ENCODE data around the gene IL13RA2. TPM values are rescaled to one million over a fixed set of nuclear protein-coding genes. Genes with fewer than 3 reads are reported as not detected.

IL13RA2 gene
- polyA plus RNA-seq, 2 donors: 0.07 to 0.08 TPM

- 43 to 66% methylated on average over 3 of the region's 3 CpGs for WGBS, 2 donors
- Histone ChIP-seq H3K4me1 (ENCODE audit: control insufficient read depth in 2 of 2, insufficient read depth in 2 of 2, low read length in 1 of 2) (no peaks in the 10 kb centered on the region), H3K27me3 (ENCODE audit: control insufficient read depth in 1 of 2, insufficient read depth in 2 of 2, low read length in 2 of 2) (peaks cover 0 to 3% of the 10 kb centered on the region in 2 donors)
Measured at GRCh38 chrX:115013705-115014104, 3.7 kb downstream of the IL13RA2 start.

GRCh38 chrX:115011428-115011827, 6.0 kb downstream of the IL13RA2 start:
- peaks cover 0 to 3% of the 10 kb centered on the region in 2 donors for H3K27me3 ChIP-seq (ENCODE audit: control insufficient read depth in 1 of 2, insufficient read depth in 2 of 2, low read length in 2 of 2)
- H3K27ac ChIP-seq (ENCODE audit: low read depth in 2 of 2, low read length in 1 of 2): no peak overlapping the region
- 83 to 85% methylated on average over 1 of the region's 1 CpG for WGBS, 2 donors
- no peak overlapping the region for H3K4me3 ChIP-seq (ENCODE audit: low read depth in 1 of 2, low read length in 2 of 2)
- H3K9me3 ChIP-seq (ENCODE audit: control insufficient read depth in 2 of 2, insufficient read depth in 1 of 2, low read depth in 1 of 2, low read length in 1 of 2): no peaks in the 10 kb centered on the region
- no peaks in the 10 kb centered on the region for H3K4me1 ChIP-seq (ENCODE audit: control insufficient read depth in 2 of 2, insufficient read depth in 2 of 2, low read length in 1 of 2)
- H3K36me3 ChIP-seq (ENCODE audit: control insufficient read depth in 2 of 2, insufficient read depth in 2 of 2, low read length in 1 of 2): no peaks in the 10 kb centered on the region

More at GRCh38 chrX:115013705-115014104, 3.7 kb downstream of the IL13RA2 start:
- H3K27ac ChIP-seq (ENCODE audit: low read depth in 2 of 2, low read length in 1 of 2): no peak overlapping the region
- H3K36me3 ChIP-seq (ENCODE audit: control insufficient read depth in 2 of 2, insufficient read depth in 2 of 2, low read length in 1 of 2): no peaks in the 10 kb centered on the region
- no peaks in the 10 kb centered on the region for H3K9me3 ChIP-seq (ENCODE audit: control insufficient read depth in 2 of 2, insufficient read depth in 1 of 2, low read depth in 1 of 2, low read length in 1 of 2)
- no peak overlapping the region for H3K4me3 ChIP-seq (ENCODE audit: low read depth in 1 of 2, low read length in 2 of 2)

- no peaks in the 10 kb centered on the region for H3K4me1 ChIP-seq (ENCODE audit: control insufficient read depth in 2 of 2, insufficient read depth in 2 of 2, low read length in 1 of 2)
- H3K27ac ChIP-seq (ENCODE audit: low read depth in 2 of 2, low read length in 1 of 2): no peak overlapping the region
- no peaks in the 10 kb centered on the region for H3K36me3 ChIP-seq (ENCODE audit: control insufficient read depth in 2 of 2, insufficient read depth in 2 of 2, low read length in 1 of 2)
- 80 to 88% methylated on average over 6 of the region's 6 CpGs for WGBS, 2 donors
- H3K27me3 ChIP-seq (ENCODE audit: control insufficient read depth in 1 of 2, insufficient read depth in 2 of 2, low read length in 2 of 2): peaks cover 0 to 3% of the 10 kb centered on the region in 2 donors
- H3K9me3 ChIP-seq (ENCODE audit: control insufficient read depth in 2 of 2, insufficient read depth in 1 of 2, low read depth in 1 of 2, low read length in 1 of 2): no peaks in the 10 kb centered on the region
- H3K4me3 ChIP-seq (ENCODE audit: low read depth in 1 of 2, low read length in 2 of 2): no peak overlapping the region
Measured at GRCh38 chrX:114999906-115000305, 17.5 kb downstream of the IL13RA2 start.

- H3K36me3 ChIP-seq (ENCODE audit: control insufficient read depth in 2 of 2, insufficient read depth in 2 of 2, low read length in 1 of 2): no peaks in the 10 kb centered on the region
- no peak overlapping the region for H3K27ac ChIP-seq (ENCODE audit: low read depth in 2 of 2, low read length in 1 of 2)
- H3K4me3 ChIP-seq (ENCODE audit: low read depth in 1 of 2, low read length in 2 of 2): no peak overlapping the region
- WGBS, 2 donors: 37 to 55% methylated on average over 2 of the region's 2 CpGs
- H3K27me3 ChIP-seq (ENCODE audit: control insufficient read depth in 1 of 2, insufficient read depth in 2 of 2, low read length in 2 of 2): peaks cover 0 to 3% of the 10 kb centered on the region in 2 donors
- H3K4me1 ChIP-seq (ENCODE audit: control insufficient read depth in 2 of 2, insufficient read depth in 2 of 2, low read length in 1 of 2): no peaks in the 10 kb centered on the region
- H3K9me3 ChIP-seq (ENCODE audit: control insufficient read depth in 2 of 2, insufficient read depth in 1 of 2, low read depth in 1 of 2, low read length in 1 of 2): no peaks in the 10 kb centered on the region
Measured at GRCh38 chrX:114997779-114998178, 19.6 kb downstream of the IL13RA2 start.

GRCh38 chrX:114985967-114986592, 31.3 kb downstream of the IL13RA2 start:
- Histone ChIP-seq H3K9me3 (ENCODE audit: control insufficient read depth in 2 of 2, insufficient read depth in 1 of 2, low read depth in 1 of 2, low read length in 1 of 2) (no peaks in the 10 kb centered on the region), H3K27ac (ENCODE audit: low read depth in 2 of 2, low read length in 1 of 2) (no peak overlapping the region), H3K4me1 (ENCODE audit: control insufficient read depth in 2 of 2, insufficient read depth in 2 of 2, low read length in 1 of 2) (no peaks in the 10 kb centered on the region), H3K27me3 (ENCODE audit: control insufficient read depth in 1 of 2, insufficient read depth in 2 of 2, low read length in 2 of 2) (peaks cover 0 to 8% of the 10 kb centered on the region in 2 donors), H3K4me3 (ENCODE audit: low read depth in 1 of 2, low read length in 2 of 2) (no peak overlapping the region), H3K36me3 (ENCODE audit: control insufficient read depth in 2 of 2, insufficient read depth in 2 of 2, low read length in 1 of 2) (no peaks in the 10 kb centered on the region)
- whole genome bisulfite sequencing, 2 donors: 66 to 77% methylated on average over 5 of the region's 5 CpGs

- WGBS, 2 donors: 45 to 70% methylated on average over 2 of the region's 2 CpGs
- Histone ChIP-seq H3K9me3 (ENCODE audit: control insufficient read depth in 2 of 2, insufficient read depth in 1 of 2, low read depth in 1 of 2, low read length in 1 of 2) (no peaks in the 10 kb centered on the region), H3K4me1 (ENCODE audit: control insufficient read depth in 2 of 2, insufficient read depth in 2 of 2, low read length in 1 of 2) (no peaks in the 10 kb centered on the region), H3K36me3 (ENCODE audit: control insufficient read depth in 2 of 2, insufficient read depth in 2 of 2, low read length in 1 of 2) (no peaks in the 10 kb centered on the region), H3K27me3 (ENCODE audit: control insufficient read depth in 1 of 2, insufficient read depth in 2 of 2, low read length in 2 of 2) (peaks cover 0 to 4% of the 10 kb centered on the region in 2 donors), H3K4me3 (ENCODE audit: low read depth in 1 of 2, low read length in 2 of 2) (no peak overlapping the region), H3K27ac (ENCODE audit: low read depth in 2 of 2, low read length in 1 of 2) (no peak overlapping the region)
Measured at GRCh38 chrX:114976292-114976691, 41.1 kb downstream of the IL13RA2 start.

GRCh38 chrX:114973013-114973412, 44.4 kb downstream of the IL13RA2 start:
- no peak overlapping the region for H3K4me3 ChIP-seq (ENCODE audit: low read depth in 1 of 2, low read length in 2 of 2)
- H3K9me3 ChIP-seq (ENCODE audit: control insufficient read depth in 2 of 2, insufficient read depth in 1 of 2, low read depth in 1 of 2, low read length in 1 of 2): no peaks in the 10 kb centered on the region
- H3K4me1 ChIP-seq (ENCODE audit: control insufficient read depth in 2 of 2, insufficient read depth in 2 of 2, low read length in 1 of 2): no peaks in the 10 kb centered on the region
- no peak overlapping the region for H3K27ac ChIP-seq (ENCODE audit: low read depth in 2 of 2, low read length in 1 of 2)
- H3K36me3 ChIP-seq (ENCODE audit: control insufficient read depth in 2 of 2, insufficient read depth in 2 of 2, low read length in 1 of 2): no peaks in the 10 kb centered on the region
- no peaks in the 10 kb centered on the region for H3K27me3 ChIP-seq (ENCODE audit: control insufficient read depth in 1 of 2, insufficient read depth in 2 of 2, low read length in 2 of 2)

- Histone ChIP-seq H3K27me3 (ENCODE audit: control insufficient read depth in 1 of 2, insufficient read depth in 2 of 2, low read length in 2 of 2) (no peaks in the 10 kb centered on the region), H3K4me1 (ENCODE audit: control insufficient read depth in 2 of 2, insufficient read depth in 2 of 2, low read length in 1 of 2) (no peaks in the 10 kb centered on the region), H3K36me3 (ENCODE audit: control insufficient read depth in 2 of 2, insufficient read depth in 2 of 2, low read length in 1 of 2) (no peaks in the 10 kb centered on the region), H3K27ac (ENCODE audit: low read depth in 2 of 2, low read length in 1 of 2) (no peak overlapping the region), H3K9me3 (ENCODE audit: control insufficient read depth in 2 of 2, insufficient read depth in 1 of 2, low read depth in 1 of 2, low read length in 1 of 2) (no peaks in the 10 kb centered on the region), H3K4me3 (ENCODE audit: low read depth in 1 of 2, low read length in 2 of 2) (no peak overlapping the region)
- 56 to 81% methylated on average over 3 of the region's 3 CpGs for WGBS, 2 donors
Measured at GRCh38 chrX:114970806-114971205, 46.6 kb downstream of the IL13RA2 start.

GRCh38 chrX:114964374-114964773, 53.0 kb downstream of the IL13RA2 start:
- no peak overlapping the region for H3K27ac ChIP-seq (ENCODE audit: low read depth in 2 of 2, low read length in 1 of 2)
- H3K4me3 ChIP-seq (ENCODE audit: low read depth in 1 of 2, low read length in 2 of 2): no peak overlapping the region
- peaks cover 0 to 3% of the 10 kb centered on the region in 2 donors for H3K27me3 ChIP-seq (ENCODE audit: control insufficient read depth in 1 of 2, insufficient read depth in 2 of 2, low read length in 2 of 2)
- no peaks in the 10 kb centered on the region for H3K36me3 ChIP-seq (ENCODE audit: control insufficient read depth in 2 of 2, insufficient read depth in 2 of 2, low read length in 1 of 2)
- no peaks in the 10 kb centered on the region for H3K9me3 ChIP-seq (ENCODE audit: control insufficient read depth in 2 of 2, insufficient read depth in 1 of 2, low read depth in 1 of 2, low read length in 1 of 2)
- 67 to 74% methylated on average over 3 of the region's 3 CpGs for WGBS, 2 donors
- H3K4me1 ChIP-seq (ENCODE audit: control insufficient read depth in 2 of 2, insufficient read depth in 2 of 2, low read length in 1 of 2): no peaks in the 10 kb centered on the region

- peaks cover 0 to 3% of the 10 kb centered on the region in 2 donors for H3K27me3 ChIP-seq (ENCODE audit: control insufficient read depth in 1 of 2, insufficient read depth in 2 of 2, low read length in 2 of 2)
- no peaks in the 10 kb centered on the region for H3K36me3 ChIP-seq (ENCODE audit: control insufficient read depth in 2 of 2, insufficient read depth in 2 of 2, low read length in 1 of 2)
- no peak overlapping the region for H3K4me3 ChIP-seq (ENCODE audit: low read depth in 1 of 2, low read length in 2 of 2)
- H3K9me3 ChIP-seq (ENCODE audit: control insufficient read depth in 2 of 2, insufficient read depth in 1 of 2, low read depth in 1 of 2, low read length in 1 of 2): no peaks in the 10 kb centered on the region
- H3K27ac ChIP-seq (ENCODE audit: low read depth in 2 of 2, low read length in 1 of 2): no peak overlapping the region
- no peaks in the 10 kb centered on the region for H3K4me1 ChIP-seq (ENCODE audit: control insufficient read depth in 2 of 2, insufficient read depth in 2 of 2, low read length in 1 of 2)
Measured at GRCh38 chrX:114962209-114962608, 55.2 kb downstream of the IL13RA2 start.
